Ascending aorta (tissue), 2 donors: Measurements from ENCODE around the gene BACE2. TPM values are rescaled to one million over a fixed set of nuclear protein-coding genes. Genes with fewer than 3 reads are reported as not detected.
"Not testable (repeated sequence)": the region's sequence is repeated elsewhere in the genome, so short reads cannot be mapped to it uniquely, and the experiment has no call there.

Source experiments
- DNase-seq, 2 donors: peaks; one replicate each; pipeline ENCODE4 v3.0.0-alpha.2; 2019; ENCODE audit warnings: low spot score in 2 of 2
- H3K27ac ChIP-seq, 2 donors: fragments of 200-600 bp; sonication (generic); one replicate each; pipeline ENCODE4 v1.5.1; 2016 to 2017; ENCODE audit warnings: mild to moderate bottlenecking in 1 of 2
- H3K27me3 ChIP-seq: fragments of 200-600 bp; sonication (generic); one replicate; pipeline ENCODE4 v1.5.1; 2017
- H3K36me3 ChIP-seq, 2 donors: fragments of 200-600 bp; sonication (generic); one replicate each; pipeline ENCODE4 v1.5.1; 2016
- H3K4me1 ChIP-seq, 2 donors: fragments of 200-600 bp; sonication (generic); one replicate each; pipeline ENCODE4 v1.5.1; 2016 to 2017; ENCODE audit warnings: mild to moderate bottlenecking in 1 of 2
- H3K4me3 ChIP-seq, 2 donors: fragments of 200-600 bp; sonication (generic); one replicate each; pipeline ENCODE4 v1.5.1; 2016 to 2017; ENCODE audit warnings: mild to moderate bottlenecking in 1 of 2
- H3K9me3 ChIP-seq, 2 donors: fragments of 200-600 bp; sonication (generic); one replicate each; pipeline ENCODE4 v1.5.1; 2016
- CTCF ChIP-seq, 3 experiments: fragments of 200-600 bp in 2 of 3; fragments of 450-650 bp in 1 of 3; sonication (generic) in 2 of 3; IDR thresholded peaks; one replicate each; pipeline ENCODE4 v1.5.1; 2016 to 2019; ENCODE audit warnings: antibody characterized with exemption in 3 of 3, mild to moderate bottlenecking in 1 of 3, moderate library complexity in 1 of 3
- intact Hi-C: fragments of 100-400 bp; cut with DNase I; formaldehyde crosslinking; loops from one replicate; pipeline ENCODE4 v1.15.1; 2023
- total RNA-seq: library from RNA; depleted of rRNA; stranded (reverse); fragments of >200 nt; gene quantifications from one replicate; pipeline ENCODE4 v1.1.0, GENCODE V29; 2016

BACE2 gene
- total RNA-seq, 1 donor from 2014 or later: 151 TPM

GRCh38 chr21:41255190-41255589 lies 87.2 kb downstream of the BACE2 start:
- Histone ChIP-seq H3K4me3 (no peak overlapping the region), H3K27ac (peak overlapping the region; percentile 5 to 8), H3K4me1 (peaks cover 1 to 7% of the 10 kb centered on the region in 2 donors), H3K27me3 (no peaks in the 10 kb centered on the region), H3K9me3 (peaks cover 0 to 6% of the 10 kb centered on the region in 2 donors), H3K36me3 (peaks cover 50 to 75% of the 10 kb centered on the region in 2 donors)
- TF ChIP-seq CTCF (IDR thresholded peaks at IDR 0.05): no peak
- DNase-seq: no peak
- intact Hi-C loops: no loop called here

GRCh38 chr21:41256231-41256630 lies 88.3 kb downstream of the BACE2 start:
- H3K36me3 ChIP-seq: peaks cover 53 to 71% of the 10 kb centered on the region in 2 donors
- H3K27me3 ChIP-seq, DNase-seq, H3K9me3 ChIP-seq, H3K4me3 ChIP-seq, H3K4me1 ChIP-seq, intact Hi-C loops, H3K27ac ChIP-seq: not testable (repeated sequence)

GRCh38 chr21:41256771-41257702 lies 89.1 kb downstream of the BACE2 start:
- no peaks in the 10 kb centered on the region for H3K4me1 ChIP-seq
- no peak for TF ChIP-seq CTCF (IDR thresholded peaks at IDR 0.05)
- H3K27ac ChIP-seq: no peak overlapping the region
- no peaks in the 10 kb centered on the region for H3K27me3 ChIP-seq
- H3K4me3 ChIP-seq: no peak overlapping the region
- H3K36me3 ChIP-seq: peaks cover 47 to 63% of the 10 kb centered on the region in 2 donors
- peaks cover 0 to 6% of the 10 kb centered on the region in 2 donors for H3K9me3 ChIP-seq
- DNase-seq: no peak
- intact Hi-C loops: no loop called here

- Histone ChIP-seq H3K9me3 (peaks cover 0 to 3% of the 10 kb centered on the region in 2 donors), H3K36me3 (peaks cover 37 to 47% of the 10 kb centered on the region in 2 donors), H3K27ac (no peak overlapping the region), H3K4me3 (no peak overlapping the region), H3K27me3 (no peaks in the 10 kb centered on the region), H3K4me1 (no peaks in the 10 kb centered on the region)
- DNase-seq: no peak
- intact Hi-C loops: no loop called here
- no peak for TF ChIP-seq CTCF (IDR thresholded peaks at IDR 0.05)
These were observed 90.7 kb downstream of the BACE2 start for GRCh38 chr21:41258617-41259016.

- H3K27me3 ChIP-seq: no peaks in the 10 kb centered on the region
- H3K4me3 ChIP-seq: no peak overlapping the region
- no peaks in the 10 kb centered on the region for H3K9me3 ChIP-seq
- DNase-seq: no peak
- no peak overlapping the region for H3K27ac ChIP-seq
- TF ChIP-seq CTCF (IDR thresholded peaks at IDR 0.05): no peak
- peaks cover 29 to 32% of the 10 kb centered on the region in 2 donors for H3K36me3 ChIP-seq
- no peaks in the 10 kb centered on the region for H3K4me1 ChIP-seq
- intact Hi-C loops: no loop called here
These were observed 92.5 kb downstream of the BACE2 start for GRCh38 chr21:41260428-41260827.

GRCh38 chr21:41267346-41267745 lies 99.4 kb downstream of the BACE2 start:
- intact Hi-C loops: no loop called here
- TF ChIP-seq CTCF (IDR thresholded peaks at IDR 0.05): no peak
- H3K27ac ChIP-seq: no peak overlapping the region
- peaks cover 10 to 12% of the 10 kb centered on the region in 2 donors for H3K36me3 ChIP-seq
- H3K27me3 ChIP-seq: no peaks in the 10 kb centered on the region
- H3K9me3 ChIP-seq: peaks cover 0 to 11% of the 10 kb centered on the region in 2 donors
- no peaks in the 10 kb centered on the region for H3K4me1 ChIP-seq
- no peak overlapping the region for H3K4me3 ChIP-seq
- no peak for DNase-seq
